DND-41 (cell line): ENCODE results near the gene GMPS.
A peak's percentile ranks its signal among the peaks of the same experiment; 100 is the strongest.
"Not testable (repeated sequence)": the region's sequence is repeated elsewhere in the genome, so short reads cannot be mapped to it uniquely, and the experiment has no call there.

Experiments
- ATAC-seq: fragments of 200-7000 bp; cut with Tn5 transposase; 3 replicates; pipeline ENCODE4 v1.9.1; 2021; ENCODE audit warnings: low read depth; ENCODE audit not compliant: insufficient read depth
- DNase-seq: peaks from one replicate; pipeline ENCODE4 v3.0.0-alpha.2; 2020
- H2AFZ ChIP-seq: 2 replicates; pipeline ENCODE4 v1.6.0; 2012; ENCODE audit warnings: low read depth, low read length
- H3K27ac ChIP-seq: 2 replicates; pipeline ENCODE4 v1.5.1; 2012; ENCODE audit warnings: low read length, inconsistent platforms
- H3K27me3 ChIP-seq: fragments of 200-600 bp; sonication (generic); 2 replicates; pipeline ENCODE4 v1.6.0; 2012; ENCODE audit warnings: low read length, mild to moderate bottlenecking, inconsistent platforms; ENCODE audit not compliant: insufficient read depth, poor library complexity
- H3K36me3 ChIP-seq: 2 replicates; pipeline ENCODE4 v1.5.1; 2012; ENCODE audit warnings: low read length, inconsistent platforms; ENCODE audit not compliant: insufficient read depth
- H3K4me1 ChIP-seq: 2 replicates; pipeline ENCODE4 v1.5.1; 2012; ENCODE audit warnings: mild to moderate bottlenecking, low read length; ENCODE audit not compliant: insufficient read depth
- H3K4me2 ChIP-seq: 2 replicates; pipeline ENCODE4 v1.6.0; 2012; ENCODE audit warnings: mild to moderate bottlenecking, moderate library complexity, low read length, inconsistent platforms; ENCODE audit not compliant: insufficient read depth
- H3K4me3 ChIP-seq, 2 experiments: fragments of 200-600 bp in 1 of 2; shearing (Covaris generic) in 1 of 2; 2 replicates each; pipeline ENCODE4 v1.5.1; 2012 to 2016; ENCODE audit warnings: inconsistent platforms in 2 of 2, low read length in 2 of 2, mild to moderate bottlenecking in 2 of 2, low read depth in 1 of 2, moderate library complexity in 1 of 2
- H3K79me2 ChIP-seq: 2 replicates; pipeline ENCODE4 v1.6.0; 2012; ENCODE audit warnings: low read length, inconsistent platforms; ENCODE audit not compliant: insufficient read depth
- H3K9ac ChIP-seq: 2 replicates; pipeline ENCODE4 v1.6.0; 2012; ENCODE audit warnings: low read depth, mild to moderate bottlenecking, inconsistent platforms, low read length, moderate library complexity
- H3K9me3 ChIP-seq: 2 replicates; pipeline ENCODE4 v1.5.1; 2012; ENCODE audit warnings: low read length, moderate library complexity, mild to moderate bottlenecking, inconsistent platforms; ENCODE audit not compliant: insufficient read depth, severe bottlenecking
- H4K20me1 ChIP-seq: 2 replicates; pipeline ENCODE4 v1.6.0; 2012; ENCODE audit warnings: low read length; ENCODE audit not compliant: insufficient read depth
- EZH2 ChIP-seq: IDR thresholded peaks from 3 replicates; pipeline ENCODE4 v1.6.1; 2012; ENCODE audit warnings: borderline replicate concordance, low read depth, mild to moderate bottlenecking, moderate library complexity, low read length, inconsistent platforms; ENCODE audit not compliant: severe bottlenecking
- TF ChIP-seq, protein P1 (sequence below): IDR thresholded peaks from 2 replicates; pipeline ENCODE4 v1.5.1; 2012; ENCODE audit warnings: borderline replicate concordance, low read length, moderate library complexity, mild to moderate bottlenecking; ENCODE audit not compliant: poor library complexity, severe bottlenecking; ENCODE audit errors: extremely low read depth

The GMPS gene

DNA sequence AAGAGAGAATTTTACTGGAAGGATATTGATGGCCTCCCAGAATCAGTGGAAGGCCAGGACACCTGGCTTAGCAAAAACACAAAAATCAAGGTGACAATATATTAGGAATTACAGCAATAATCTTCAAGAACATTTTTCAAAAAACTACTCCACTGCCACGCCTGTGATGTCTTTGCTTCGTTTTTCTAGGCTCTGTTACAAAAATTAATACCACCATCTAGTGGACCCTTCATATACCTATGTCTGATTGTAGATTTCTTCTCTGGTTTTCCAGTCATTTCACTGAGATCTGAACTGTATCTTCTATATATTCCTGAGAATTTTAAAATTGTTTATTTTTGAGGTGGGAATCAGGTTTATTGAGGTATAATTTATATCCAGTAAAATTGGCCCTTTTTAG, 10.6 kb upstream of the GMPS start:
- no peak overlapping the region for H3K4me2 ChIP-seq
- H4K20me1 ChIP-seq: no peaks in the 10 kb centered on the region
- no peak overlapping the region for H2AFZ ChIP-seq
- H3K4me1 ChIP-seq: peaks cover 17% of the 10 kb centered on the region
- H3K4me3 ChIP-seq: no peak overlapping the region
- no peaks in the 10 kb centered on the region for H3K79me2 ChIP-seq
- H3K9me3 ChIP-seq: no peaks in the 10 kb centered on the region
- no peaks in the 10 kb centered on the region for H3K36me3 ChIP-seq
- TF ChIP-seq, protein P1, sequence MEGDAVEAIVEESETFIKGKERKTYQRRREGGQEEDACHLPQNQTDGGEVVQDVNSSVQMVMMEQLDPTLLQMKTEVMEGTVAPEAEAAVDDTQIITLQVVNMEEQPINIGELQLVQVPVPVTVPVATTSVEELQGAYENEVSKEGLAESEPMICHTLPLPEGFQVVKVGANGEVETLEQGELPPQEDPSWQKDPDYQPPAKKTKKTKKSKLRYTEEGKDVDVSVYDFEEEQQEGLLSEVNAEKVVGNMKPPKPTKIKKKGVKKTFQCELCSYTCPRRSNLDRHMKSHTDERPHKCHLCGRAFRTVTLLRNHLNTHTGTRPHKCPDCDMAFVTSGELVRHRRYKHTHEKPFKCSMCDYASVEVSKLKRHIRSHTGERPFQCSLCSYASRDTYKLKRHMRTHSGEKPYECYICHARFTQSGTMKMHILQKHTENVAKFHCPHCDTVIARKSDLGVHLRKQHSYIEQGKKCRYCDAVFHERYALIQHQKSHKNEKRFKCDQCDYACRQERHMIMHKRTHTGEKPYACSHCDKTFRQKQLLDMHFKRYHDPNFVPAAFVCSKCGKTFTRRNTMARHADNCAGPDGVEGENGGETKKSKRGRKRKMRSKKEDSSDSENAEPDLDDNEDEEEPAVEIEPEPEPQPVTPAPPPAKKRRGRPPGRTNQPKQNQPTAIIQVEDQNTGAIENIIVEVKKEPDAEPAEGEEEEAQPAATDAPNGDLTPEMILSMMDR: peak; percentile 47
- no peak for TF ChIP-seq EZH2
- H3K27ac ChIP-seq: no peak overlapping the region
- ATAC-seq (peak; percentile 60; the same call in 2 of the 3 replicates), DNase-seq (no peak)
- H3K9ac ChIP-seq: no peak overlapping the region
- no peaks in the 10 kb centered on the region for H3K27me3 ChIP-seq

- not testable (repeated sequence) for H3K36me3 ChIP-seq, H2AFZ ChIP-seq, ATAC-seq, H3K4me2 ChIP-seq, H3K27me3 ChIP-seq, H3K4me3 ChIP-seq, H3K9me3 ChIP-seq, H3K79me2 ChIP-seq, H3K27ac ChIP-seq, DNase-seq, H4K20me1 ChIP-seq, H3K9ac ChIP-seq
- H3K4me1 ChIP-seq: peaks cover 13% of the 10 kb centered on the region
Observed at GRCh38 chr3:155860424-155860823, 10.0 kb upstream of the GMPS start.

DNA sequence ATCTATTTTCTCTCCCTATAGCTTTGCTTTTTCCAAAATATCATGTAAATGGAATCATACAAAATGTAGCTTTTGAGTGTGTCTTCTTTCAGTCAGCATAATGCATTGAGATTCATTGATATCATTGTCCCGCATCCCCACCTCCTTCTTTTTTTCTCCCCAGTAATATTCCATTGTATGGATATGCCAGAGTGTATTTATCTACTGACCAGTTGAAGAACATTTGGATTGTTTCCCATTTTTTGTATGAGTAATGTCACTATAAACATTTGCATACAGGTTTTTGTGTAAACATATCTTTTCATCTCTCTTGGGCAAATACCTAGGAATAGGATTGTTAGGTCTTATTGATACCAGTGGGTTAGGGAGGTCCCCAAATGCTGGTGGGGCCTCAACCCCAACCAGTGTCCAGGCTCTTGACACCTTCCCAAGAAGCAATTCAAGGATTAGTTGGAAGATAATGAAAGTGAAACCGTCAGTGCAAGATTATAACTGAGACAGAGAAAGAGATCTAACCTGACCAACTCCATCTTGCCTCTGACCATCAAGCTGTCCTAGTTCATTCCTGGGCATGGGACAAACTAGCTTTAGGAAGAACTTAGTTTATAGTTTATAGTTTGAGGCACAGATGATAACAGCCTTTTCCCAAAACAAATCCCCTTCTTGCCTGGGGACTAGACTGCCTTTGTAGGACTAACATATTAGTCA, 8.8 kb upstream of the GMPS start:
- TF ChIP-seq, protein P1: no peak
- no peak for TF ChIP-seq EZH2
- ATAC-seq (peak; percentile 29; the same call in 1 of the 3 replicates), DNase-seq (no peak)
- no peak overlapping the region for H3K9ac ChIP-seq
- H3K4me1 ChIP-seq: peaks cover 13% of the 10 kb centered on the region
- H3K27ac ChIP-seq: no peak overlapping the region
- H3K9me3 ChIP-seq: no peaks in the 10 kb centered on the region
- no peaks in the 10 kb centered on the region for H3K79me2 ChIP-seq
- no peak overlapping the region for H2AFZ ChIP-seq
- H3K27me3 ChIP-seq: no peaks in the 10 kb centered on the region
- H3K36me3 ChIP-seq: no peaks in the 10 kb centered on the region
- H3K4me2 ChIP-seq: peak overlapping the region; percentile 25; the same call in 1 of the 2 replicates
- no peak overlapping the region for H3K4me3 ChIP-seq
- H4K20me1 ChIP-seq: no peaks in the 10 kb centered on the region

GRCh38 chr3:155862290-155862982, 8.0 kb upstream of the GMPS start:
- ATAC-seq: peak; percentile 68
- peaks cover 13% of the 10 kb centered on the region for H3K4me1 ChIP-seq
- not testable (repeated sequence) for H3K9ac ChIP-seq, H3K27me3 ChIP-seq, H3K27ac ChIP-seq, H4K20me1 ChIP-seq, H3K36me3 ChIP-seq, H3K79me2 ChIP-seq, H2AFZ ChIP-seq, H3K4me2 ChIP-seq, H3K4me3 ChIP-seq, H3K9me3 ChIP-seq
- DNase-seq: peak; percentile 61
